Measurements from ENCODE around the gene MAML2.
A peak's percentile ranks its signal among the peaks of the same experiment; 100 is the strongest.

The MAML2 gene

GRCh38 chr11:96342961-96343711 is at the start of gene MAML2:
TSS of gene MAML2 (minus strand) at chr11:96343195. CDS start at chr11:96341895, 1,300 bp downstream.
- peak; percentile 87 to 90 (median 90) for DNase-seq (ENCODE audit: low read depth in 2 of 3, low spot score in 1 of 3)

GRCh38 chr11:96391698-96392307 is 48.8 kb upstream of the MAML2 start:
- DNase-seq (ENCODE audit: low read depth in 2 of 3, low spot score in 1 of 3) = no peak

- no peak for DNase-seq (ENCODE audit: low read depth in 2 of 3, low spot score in 1 of 3)
Measured at GRCh38 chr11:96390488-96390792, 47.4 kb upstream of the MAML2 start.

- peak; percentile 96 to 99 (median 98) for DNase-seq (ENCODE audit: low read depth in 2 of 3, low spot score in 1 of 3)
Measured at GRCh38 chr11:96389720-96390487, 46.9 kb upstream of the MAML2 start, which contains the start of the genes CCDC82 and JRKL. TSS of gene CCDC82 (minus strand) at chr11:96389912. CDS start at chr11:96384747, 5,165 bp downstream. TSS of gene JRKL (plus strand) at chr11:96390013. CDS start at chr11:96390650, 637 bp downstream.

- peak in 1 of 3 donors; percentile 10 for DNase-seq (ENCODE audit: low read depth in 2 of 3, low spot score in 1 of 3)
Measured at GRCh38 chr11:96388891-96389719, 46.1 kb upstream of the MAML2 start.

GRCh38 chr11:96385187-96385586 is 42.2 kb upstream of the MAML2 start:
- no peak for DNase-seq (ENCODE audit: low read depth in 2 of 3, low spot score in 1 of 3)

GRCh38 chr11:96384156-96384555 is 41.2 kb upstream of the MAML2 start:
- DNase-seq (ENCODE audit: low read depth in 2 of 3, low spot score in 1 of 3) = no peak

GRCh38 chr11:96376796-96377195 is 33.8 kb upstream of the MAML2 start:
- DNase-seq (ENCODE audit: low read depth in 2 of 3, low spot score in 1 of 3) = no peak

GRCh38 chr11:96373826-96374225 is 30.8 kb upstream of the MAML2 start:
- DNase-seq (ENCODE audit: low read depth in 2 of 3, low spot score in 1 of 3) = no peak

GRCh38 chr11:96367342-96367741 is 24.3 kb upstream of the MAML2 start:
- DNase-seq (ENCODE audit: low read depth in 2 of 3, low spot score in 1 of 3) = no peak

- no peak for DNase-seq (ENCODE audit: low read depth in 2 of 3, low spot score in 1 of 3)
Measured at GRCh38 chr11:96366024-96366423, 23.0 kb upstream of the MAML2 start.

- no peak for DNase-seq (ENCODE audit: low read depth in 2 of 3, low spot score in 1 of 3)
Measured at GRCh38 chr11:96365493-96365892, 22.5 kb upstream of the MAML2 start.

GRCh38 chr11:96361778-96362177 is 18.8 kb upstream of the MAML2 start:
- DNase-seq (ENCODE audit: low read depth in 2 of 3, low spot score in 1 of 3) = no peak

GRCh38 chr11:96358321-96358720 is 15.3 kb upstream of the MAML2 start:
- DNase-seq (ENCODE audit: low read depth in 2 of 3, low spot score in 1 of 3) = no peak

- no peak for DNase-seq (ENCODE audit: low read depth in 2 of 3, low spot score in 1 of 3)
Measured at GRCh38 chr11:96357794-96358193, 14.8 kb upstream of the MAML2 start.

GRCh38 chr11:96356848-96357247 is 13.9 kb upstream of the MAML2 start:
- no peak for DNase-seq (ENCODE audit: low read depth in 2 of 3, low spot score in 1 of 3)

GRCh38 chr11:96342014-96342960 is 708 bp downstream of the MAML2 start:
- DNase-seq (ENCODE audit: low read depth in 2 of 3, low spot score in 1 of 3) = no peak

GRCh38 chr11:96341211-96342013 is 1.6 kb downstream of the MAML2 start:
- DNase-seq (ENCODE audit: low read depth in 2 of 3, low spot score in 1 of 3) = peak in 2 of 3 donors; percentile 31 to 37

- DNase-seq (ENCODE audit: low read depth in 2 of 3, low spot score in 1 of 3) = no peak
Measured at GRCh38 chr11:96340555-96340885, 2.5 kb downstream of the MAML2 start.
